Measurements from ENCODE around the gene CCDC88C.

Gene CCDC88C

GRCh38 chr14:91364524-91365270, 52.9 kb downstream of the CCDC88C start:
- ChIA-PET CTCF (interaction anchor here (1.0 kb wide), 1 partner anchor 462 kb away, joined by 3 read pairs; no protein-coding TSS in a partner anchor), POLR2A (no interaction called here)
- TF ChIP-seq CTCF (IDR thresholded peaks at IDR 0.05; ENCODE audit: insufficient read depth, low read length, missing control alignments): no peak
- DNase-seq (ENCODE audit: low read depth, low spot score): no peak
- no peak overlapping the region for H3K4me3 ChIP-seq (ENCODE audit: low read depth, low read length)

- H3K4me3 ChIP-seq (ENCODE audit: low read depth, low read length): no peak overlapping the region
- no peak for TF ChIP-seq CTCF (IDR thresholded peaks at IDR 0.05; ENCODE audit: insufficient read depth, low read length, missing control alignments)
- DNase-seq (ENCODE audit: low read depth, low spot score): no peak
- CTCF ChIA-PET: no interaction called here
- POLR2A ChIA-PET: no interaction called here
Measured at GRCh38 chr14:91363776-91364523, 53.7 kb downstream of the CCDC88C start.

GRCh38 chr14:91361233-91361811, 56.3 kb downstream of the CCDC88C start:
- TF ChIP-seq CTCF (IDR thresholded peaks at IDR 0.05; ENCODE audit: insufficient read depth, low read length, missing control alignments): no peak
- ChIA-PET POLR2A (no interaction called here), CTCF (interaction anchor here (2.9 kb wide), 1 partner anchor 38 kb away, joined by 9 read pairs; no protein-coding TSS in a partner anchor)
- no peak overlapping the region for H3K4me3 ChIP-seq (ENCODE audit: low read depth, low read length)
- no peak for DNase-seq (ENCODE audit: low read depth, low spot score)

GRCh38 chr14:91360490-91361232, 57.0 kb downstream of the CCDC88C start:
- POLR2A ChIA-PET: no interaction called here
- no peak for TF ChIP-seq CTCF (IDR thresholded peaks at IDR 0.05; ENCODE audit: insufficient read depth, low read length, missing control alignments)
- H3K4me3 ChIP-seq (ENCODE audit: low read depth, low read length): no peak overlapping the region
- CTCF ChIA-PET: interaction anchor here (2.9 kb wide), 1 partner anchor 37 kb away, joined by 9 read pairs; no protein-coding TSS in a partner anchor
- DNase-seq (ENCODE audit: low read depth, low spot score): no peak

- no peak for DNase-seq (ENCODE audit: low read depth, low spot score)
- CTCF ChIA-PET: interaction anchor here (0.7 kb wide), 1 partner anchor 35 kb away, joined by 3 read pairs; no protein-coding TSS in a partner anchor
- H3K4me3 ChIP-seq (ENCODE audit: low read depth, low read length): no peak overlapping the region
- no peak for TF ChIP-seq CTCF (IDR thresholded peaks at IDR 0.05; ENCODE audit: insufficient read depth, low read length, missing control alignments)
- POLR2A ChIA-PET: no interaction called here
Measured at GRCh38 chr14:91358654-91359220, 58.9 kb downstream of the CCDC88C start.

Data from AG04449 (cell line).